Measurements from ENCODE around the gene TBC1D24. TPM values are rescaled to one million over a fixed set of nuclear protein-coding genes. Genes with fewer than 3 reads are reported as not detected.

The TBC1D24 gene
- total RNA-seq, 1 donor from 2014 or later, result 11.1 TPM

DNA sequence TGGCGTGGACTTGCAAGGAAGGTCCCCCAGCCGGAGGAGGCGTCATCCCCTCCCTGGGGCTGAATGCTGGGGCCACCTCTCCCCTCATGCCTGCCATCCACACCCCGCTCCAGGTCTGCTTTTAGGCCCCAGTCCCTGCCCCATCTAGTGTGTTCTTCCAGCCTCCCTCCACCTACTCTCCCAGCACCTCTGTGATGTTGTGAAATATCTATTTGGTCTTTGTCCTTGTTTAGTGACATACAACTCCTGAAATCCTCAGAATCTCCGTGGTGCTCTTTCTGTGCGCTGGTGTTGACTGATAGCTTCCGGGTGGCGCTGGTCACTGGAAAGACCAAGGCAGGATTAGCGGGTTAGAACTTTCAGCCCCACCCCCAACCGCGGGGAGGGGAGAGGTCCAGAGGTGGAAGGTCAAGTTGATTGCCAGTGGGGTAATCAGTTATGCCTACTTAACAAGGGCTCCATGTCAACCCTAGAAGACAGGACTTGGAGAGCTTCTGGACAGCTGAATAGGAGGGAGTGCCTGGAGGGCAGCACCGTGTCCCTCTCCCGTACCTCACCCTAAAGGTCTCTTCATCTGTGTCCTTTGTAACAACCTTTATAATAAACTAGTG, 10.1 kb downstream of the TBC1D24 start:
- Histone ChIP-seq H3K27ac (replicated peaks) (peak overlapping the region; percentile 75), H3K36me3 (no peaks in the 10 kb centered on the region), H3K9me3 (replicated peaks) (no peaks in the 10 kb centered on the region), H3K4me3 (no peak overlapping the region), H3K4me1 (peaks cover 55% of the 10 kb centered on the region), H3K27me3 (ENCODE audit: low read depth) (no peaks in the 10 kb centered on the region)
- no peak for DNase-seq
- TF ChIP-seq, protein P1, sequence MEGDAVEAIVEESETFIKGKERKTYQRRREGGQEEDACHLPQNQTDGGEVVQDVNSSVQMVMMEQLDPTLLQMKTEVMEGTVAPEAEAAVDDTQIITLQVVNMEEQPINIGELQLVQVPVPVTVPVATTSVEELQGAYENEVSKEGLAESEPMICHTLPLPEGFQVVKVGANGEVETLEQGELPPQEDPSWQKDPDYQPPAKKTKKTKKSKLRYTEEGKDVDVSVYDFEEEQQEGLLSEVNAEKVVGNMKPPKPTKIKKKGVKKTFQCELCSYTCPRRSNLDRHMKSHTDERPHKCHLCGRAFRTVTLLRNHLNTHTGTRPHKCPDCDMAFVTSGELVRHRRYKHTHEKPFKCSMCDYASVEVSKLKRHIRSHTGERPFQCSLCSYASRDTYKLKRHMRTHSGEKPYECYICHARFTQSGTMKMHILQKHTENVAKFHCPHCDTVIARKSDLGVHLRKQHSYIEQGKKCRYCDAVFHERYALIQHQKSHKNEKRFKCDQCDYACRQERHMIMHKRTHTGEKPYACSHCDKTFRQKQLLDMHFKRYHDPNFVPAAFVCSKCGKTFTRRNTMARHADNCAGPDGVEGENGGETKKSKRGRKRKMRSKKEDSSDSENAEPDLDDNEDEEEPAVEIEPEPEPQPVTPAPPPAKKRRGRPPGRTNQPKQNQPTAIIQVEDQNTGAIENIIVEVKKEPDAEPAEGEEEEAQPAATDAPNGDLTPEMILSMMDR (IDR thresholded peaks at IDR 0.05; ENCODE audit: borderline replicate concordance), result no peak
- intact Hi-C loops (cut with micrococcal nuclease), result no loop called here

DNA sequence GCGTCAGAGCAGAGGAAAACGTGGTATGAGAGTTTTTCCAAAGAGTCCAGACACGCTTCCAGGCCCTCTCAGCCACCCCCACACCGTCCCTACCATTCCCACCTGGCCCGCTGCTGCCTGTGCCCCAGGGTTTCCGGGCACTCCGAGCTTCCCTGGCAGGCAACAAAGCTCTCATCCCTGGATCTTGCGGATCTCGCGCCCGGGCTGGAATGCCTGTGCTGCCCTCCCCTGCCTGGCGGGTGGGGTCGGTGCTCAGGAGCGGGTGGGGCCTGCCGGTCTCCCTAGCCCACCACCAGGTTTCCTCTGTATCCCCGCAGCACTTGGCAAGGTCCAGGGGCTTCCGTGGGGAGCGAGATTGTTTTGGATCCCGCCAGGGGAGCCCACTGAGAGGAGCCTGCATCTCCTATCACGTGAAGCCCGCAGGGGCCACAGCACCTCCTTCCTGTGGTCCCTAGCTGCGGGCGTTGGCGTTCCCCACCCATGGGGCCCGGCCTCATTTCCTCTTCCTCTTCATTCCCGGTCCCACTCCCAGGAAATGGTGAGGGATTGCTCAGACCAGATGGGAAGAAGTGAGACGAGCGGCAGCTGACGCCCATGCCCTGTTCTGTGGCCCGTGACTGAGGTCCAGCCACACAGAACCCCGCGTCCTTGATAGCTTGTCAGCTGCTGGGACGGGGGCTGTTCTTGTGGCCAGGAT, 11.0 kb downstream of the TBC1D24 start:
- intact Hi-C loops (cut with micrococcal nuclease), result no loop called here
- Histone ChIP-seq H3K27ac (replicated peaks) (peak overlapping the region; percentile 75), H3K4me1 (peaks cover 55% of the 10 kb centered on the region), H3K36me3 (peaks cover 3% of the 10 kb centered on the region), H3K27me3 (ENCODE audit: low read depth) (no peaks in the 10 kb centered on the region), H3K9me3 (replicated peaks) (no peaks in the 10 kb centered on the region), H3K4me3 (peak overlapping the region; percentile 29)
- DNase-seq, result no peak
- TF ChIP-seq, protein P1 (IDR thresholded peaks at IDR 0.05; ENCODE audit: borderline replicate concordance), result no peak

DNA sequence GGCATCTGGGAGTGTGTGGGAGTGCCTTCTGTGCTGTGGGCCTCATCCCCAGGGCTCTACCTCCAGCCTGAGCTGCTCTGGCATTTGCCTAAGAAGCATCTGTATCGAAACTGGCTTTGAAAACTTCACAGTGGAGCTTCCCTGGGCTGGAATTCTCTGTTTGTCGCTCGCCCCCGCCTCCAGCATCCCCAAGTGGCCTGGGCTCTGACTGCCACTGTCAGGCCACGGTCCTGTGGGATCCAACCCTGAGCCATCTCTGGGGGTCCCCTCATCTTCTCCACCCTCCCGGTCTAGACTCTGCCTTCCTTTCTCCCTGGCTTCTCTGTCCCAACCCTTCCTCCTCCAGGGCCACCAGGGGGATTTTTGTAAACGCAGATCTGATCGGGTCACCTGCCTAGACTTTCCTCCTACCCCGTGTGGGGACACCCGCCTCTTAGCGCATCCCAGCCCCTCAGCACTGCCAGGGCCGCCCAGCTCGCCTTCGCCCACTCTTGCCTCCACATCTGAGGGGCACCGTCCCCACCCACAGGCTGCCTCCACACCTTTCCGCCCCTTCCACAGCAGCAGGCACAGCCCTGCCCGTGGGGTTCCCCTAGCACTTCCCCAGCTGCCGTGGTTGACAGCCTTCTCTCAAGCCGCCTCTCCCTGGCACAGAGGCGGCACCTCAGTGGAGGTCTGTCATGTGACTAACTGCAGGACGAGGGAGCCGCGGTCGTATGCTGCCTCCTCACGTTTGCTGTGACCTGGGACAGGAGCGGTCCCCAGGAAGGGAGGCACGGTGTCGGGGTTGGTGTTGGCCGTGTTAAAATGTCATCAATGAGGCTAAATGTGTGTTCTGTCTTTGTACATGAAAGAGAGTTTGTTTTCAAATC, 12.0 kb downstream of the TBC1D24 start:
- TF ChIP-seq, protein P1 (IDR thresholded peaks at IDR 0.05; ENCODE audit: borderline replicate concordance), result peak; percentile 52
- intact Hi-C loops (cut with micrococcal nuclease), result no loop called here
- peak overlapping the region; percentile 29 for H3K4me3 ChIP-seq
- peaks cover 3% of the 10 kb centered on the region for H3K36me3 ChIP-seq
- peak overlapping the region; percentile 75 for H3K27ac ChIP-seq (replicated peaks)
- peaks cover 55% of the 10 kb centered on the region for H3K4me1 ChIP-seq
- H3K27me3 ChIP-seq (ENCODE audit: low read depth), result no peaks in the 10 kb centered on the region
- H3K9me3 ChIP-seq (replicated peaks), result no peaks in the 10 kb centered on the region
- DNase-seq, result peak; percentile 56

DNA sequence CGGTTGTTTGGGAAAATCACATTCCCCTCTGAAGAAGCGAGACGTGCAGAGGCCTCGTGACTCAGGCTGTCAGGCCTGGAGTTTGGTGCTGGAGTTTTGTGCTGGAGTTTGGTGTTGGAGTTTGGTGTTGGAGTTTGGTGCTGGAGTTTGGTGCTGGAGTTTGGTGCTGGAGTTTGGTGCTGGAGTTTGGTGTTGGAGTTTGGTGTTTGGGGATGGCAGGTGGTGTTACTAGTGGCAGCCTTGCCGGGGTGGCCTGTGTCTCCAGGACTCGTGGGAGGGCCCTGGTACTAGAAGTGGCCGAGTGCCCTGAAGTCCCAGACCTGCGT, 12.6 kb downstream of the TBC1D24 start:
- no peaks in the 10 kb centered on the region for H3K9me3 ChIP-seq (replicated peaks)
- TF ChIP-seq, protein P1 (IDR thresholded peaks at IDR 0.05; ENCODE audit: borderline replicate concordance), result no peak
- DNase-seq, result no peak
- H3K4me3 ChIP-seq, result no peak overlapping the region
- intact Hi-C loops (cut with micrococcal nuclease), result no loop called here
- peaks cover 3% of the 10 kb centered on the region for H3K36me3 ChIP-seq
- H3K4me1 ChIP-seq, result peaks cover 51% of the 10 kb centered on the region
- H3K27ac ChIP-seq (replicated peaks), result peak overlapping the region; percentile 75
- no peaks in the 10 kb centered on the region for H3K27me3 ChIP-seq (ENCODE audit: low read depth)

DNA sequence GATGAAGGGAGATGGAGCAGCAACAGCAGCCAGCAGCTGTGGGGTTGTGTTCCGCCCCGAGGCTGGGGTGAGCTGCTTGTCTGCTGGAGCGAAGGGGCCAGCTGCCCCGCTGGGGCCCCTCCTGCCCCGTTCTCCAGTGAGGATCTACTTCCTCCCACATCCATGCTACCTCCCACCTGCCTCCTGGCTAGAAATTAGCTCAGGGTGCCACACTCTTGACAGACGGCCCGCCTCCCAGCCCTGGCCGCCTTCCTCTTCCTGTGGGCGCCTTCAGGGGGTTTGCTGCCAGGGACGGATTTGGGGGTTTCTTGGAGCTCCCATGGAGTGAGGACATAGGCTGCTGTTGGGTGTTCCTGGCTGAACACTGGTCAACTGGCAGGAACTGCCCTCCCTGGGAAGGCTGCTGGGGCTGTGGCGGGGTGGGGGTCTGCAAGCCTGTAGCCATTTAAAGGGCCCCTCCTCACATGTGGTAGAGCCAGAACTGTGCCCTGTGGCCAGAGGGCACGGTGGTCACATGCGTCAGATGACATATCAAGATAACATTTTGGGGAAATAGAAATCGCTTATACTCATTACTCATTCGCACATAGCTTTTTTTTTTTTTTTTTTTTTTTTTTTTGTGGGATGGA, 13.1 kb downstream of the TBC1D24 start:
- intact Hi-C loops (cut with micrococcal nuclease), result no loop called here
- Histone ChIP-seq H3K4me3 (no peak overlapping the region), H3K36me3 (peaks cover 3% of the 10 kb centered on the region), H3K9me3 (replicated peaks) (no peaks in the 10 kb centered on the region), H3K27me3 (ENCODE audit: low read depth) (no peaks in the 10 kb centered on the region), H3K4me1 (peaks cover 46% of the 10 kb centered on the region), H3K27ac (replicated peaks) (no peak overlapping the region)
- DNase-seq, result no peak
- TF ChIP-seq, protein P1 (IDR thresholded peaks at IDR 0.05; ENCODE audit: borderline replicate concordance), result no peak

Measured in left ventricle myocardium inferior (tissue), 1 donor.